Activated CD4-positive, alpha-beta T cell treated with anti-CD3 and anti-CD28 coated beads for 24 hours (primary cell): ENCODE measurements around the gene PDE9A.

ENCODE experiments used
- DNase-seq, 2 donors: peaks; one replicate each; pipeline ENCODE4 v3.0.0-alpha.2; 2020; ENCODE audit warnings: low read depth in 2 of 2

PDE9A gene

GRCh38 chr21:42757422-42757821, 104.0 kb downstream of the PDE9A start:
- DNase-seq = no peak

DNA sequence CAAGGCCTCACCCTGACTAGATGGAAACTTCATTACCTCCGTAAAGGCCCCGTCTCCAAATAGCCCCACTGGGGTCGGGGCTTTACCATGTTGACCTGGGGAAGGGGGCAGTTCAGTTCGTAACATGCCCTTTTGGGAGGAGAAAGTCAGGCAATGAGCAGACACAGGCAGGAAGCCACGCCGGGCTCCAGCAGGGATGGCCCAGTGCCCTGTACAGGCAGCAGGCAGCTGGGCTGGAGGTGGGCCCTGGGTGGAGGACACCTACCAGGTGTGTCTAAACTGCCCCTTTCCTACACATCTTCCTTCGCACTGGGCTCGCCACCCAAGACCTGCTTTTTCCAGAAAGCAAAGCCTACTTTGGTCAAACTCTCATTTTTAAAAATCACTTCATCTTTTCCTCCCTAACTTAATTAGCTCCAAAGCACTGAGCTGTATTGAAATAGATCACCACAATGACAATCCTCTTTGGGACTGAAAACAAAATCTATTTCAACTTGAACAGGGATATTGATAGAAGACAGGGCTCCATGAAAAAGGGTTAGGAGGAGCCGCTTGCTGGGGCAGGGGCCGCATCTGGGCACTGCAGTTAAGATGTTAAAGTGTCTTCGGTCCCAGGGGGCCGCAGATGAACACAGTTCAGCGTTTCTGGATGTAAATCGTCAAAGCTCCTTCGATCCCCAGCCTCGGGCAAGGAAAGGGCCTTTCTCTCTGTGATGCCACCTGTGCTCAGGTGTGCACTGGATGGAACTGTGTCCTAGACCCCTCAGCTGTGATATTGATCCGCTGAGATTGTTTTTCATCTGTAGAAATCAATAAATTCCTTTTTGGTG, 104.6 kb downstream of the PDE9A start:
- no peak for DNase-seq

- DNase-seq = no peak
Observed at GRCh38 chr21:42758721-42759593, 105.5 kb downstream of the PDE9A start.

GRCh38 chr21:42759594-42759927, 106.1 kb downstream of the PDE9A start:
- DNase-seq = no peak

- DNase-seq = no peak
Observed at GRCh38 chr21:42760361-42760950, 107.0 kb downstream of the PDE9A start.

DNA sequence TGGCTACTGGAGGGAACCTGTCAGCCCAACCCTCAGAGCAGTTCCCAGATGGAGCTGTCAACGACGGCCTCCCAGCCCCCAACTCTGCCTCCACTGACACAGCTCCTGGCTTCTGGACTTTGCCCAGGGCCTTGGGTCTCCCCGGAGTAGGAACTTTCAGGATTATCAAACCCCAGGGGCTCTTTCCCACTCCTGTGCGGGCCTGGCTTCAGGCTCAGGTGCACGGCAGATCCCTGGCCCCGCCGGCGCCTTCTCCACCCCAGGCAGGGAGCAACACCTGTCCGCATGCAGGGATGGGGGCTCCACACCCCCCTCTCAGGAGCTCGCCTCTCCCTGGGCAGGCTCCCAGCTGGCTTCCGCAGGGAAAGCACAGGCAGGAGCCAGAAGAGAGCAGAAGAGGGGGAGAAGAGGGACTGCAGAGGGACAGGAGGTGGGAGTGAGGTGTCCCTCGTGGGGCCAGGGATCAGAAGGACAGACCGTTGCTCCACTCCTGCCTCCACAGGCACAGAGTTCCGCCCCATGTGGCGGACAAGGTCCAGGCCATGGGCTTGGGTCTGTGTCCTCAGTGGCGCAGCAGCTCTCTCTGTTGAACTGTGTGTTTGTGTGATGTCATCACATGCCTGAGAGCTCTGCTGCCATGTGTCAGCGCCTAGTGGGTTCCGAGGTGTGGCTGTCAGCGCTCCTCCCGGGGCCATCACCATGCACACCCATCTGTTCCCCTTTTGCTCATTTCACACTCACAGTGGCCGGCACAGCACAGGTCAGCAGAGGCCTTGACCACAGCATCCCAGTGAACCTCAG, 107.7 kb downstream of the PDE9A start:
- no peak for DNase-seq

GRCh38 chr21:42761776-42762335, 108.4 kb downstream of the PDE9A start:
- DNase-seq = no peak

- no peak for DNase-seq
Observed at GRCh38 chr21:42763581-42764442, 110.4 kb downstream of the PDE9A start.

DNA sequence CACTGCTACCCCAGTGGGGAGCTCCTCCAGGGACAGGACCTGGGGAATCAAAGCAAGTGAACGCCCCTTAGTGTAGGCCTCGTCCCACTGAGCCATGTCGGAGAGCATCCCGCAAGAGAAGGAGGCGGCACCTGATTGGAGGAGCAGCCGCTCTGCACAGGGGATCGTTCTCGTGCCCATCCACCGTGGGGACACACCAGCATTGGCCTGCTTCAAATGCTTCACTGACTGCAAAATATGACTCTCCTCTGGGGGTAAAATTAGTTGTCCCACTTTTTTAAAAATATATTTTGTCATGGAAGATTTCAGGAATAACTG, 111.0 kb downstream of the PDE9A start:
- no peak for DNase-seq

DNA sequence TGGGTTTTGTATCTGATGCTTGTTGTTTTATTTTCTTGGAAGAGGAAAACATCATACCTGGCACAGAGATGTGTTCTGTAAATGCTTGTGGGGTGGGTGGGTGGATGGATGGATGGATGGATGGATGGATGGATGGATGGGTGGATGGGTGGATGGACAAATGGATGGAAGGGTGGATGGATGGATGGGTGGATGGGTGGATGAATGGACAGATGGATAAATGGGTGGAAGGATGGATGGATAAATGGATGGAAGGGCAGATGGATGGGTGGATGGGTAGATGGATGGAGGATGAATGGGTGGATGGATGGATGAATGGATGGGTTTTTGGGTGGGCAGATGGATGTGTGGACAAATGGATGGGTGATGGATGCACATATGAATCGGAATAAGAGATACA, 111.5 kb downstream of the PDE9A start:
- no peak for DNase-seq

- DNase-seq = no peak
Observed at GRCh38 chr21:42765656-42766055, 112.2 kb downstream of the PDE9A start.

DNA sequence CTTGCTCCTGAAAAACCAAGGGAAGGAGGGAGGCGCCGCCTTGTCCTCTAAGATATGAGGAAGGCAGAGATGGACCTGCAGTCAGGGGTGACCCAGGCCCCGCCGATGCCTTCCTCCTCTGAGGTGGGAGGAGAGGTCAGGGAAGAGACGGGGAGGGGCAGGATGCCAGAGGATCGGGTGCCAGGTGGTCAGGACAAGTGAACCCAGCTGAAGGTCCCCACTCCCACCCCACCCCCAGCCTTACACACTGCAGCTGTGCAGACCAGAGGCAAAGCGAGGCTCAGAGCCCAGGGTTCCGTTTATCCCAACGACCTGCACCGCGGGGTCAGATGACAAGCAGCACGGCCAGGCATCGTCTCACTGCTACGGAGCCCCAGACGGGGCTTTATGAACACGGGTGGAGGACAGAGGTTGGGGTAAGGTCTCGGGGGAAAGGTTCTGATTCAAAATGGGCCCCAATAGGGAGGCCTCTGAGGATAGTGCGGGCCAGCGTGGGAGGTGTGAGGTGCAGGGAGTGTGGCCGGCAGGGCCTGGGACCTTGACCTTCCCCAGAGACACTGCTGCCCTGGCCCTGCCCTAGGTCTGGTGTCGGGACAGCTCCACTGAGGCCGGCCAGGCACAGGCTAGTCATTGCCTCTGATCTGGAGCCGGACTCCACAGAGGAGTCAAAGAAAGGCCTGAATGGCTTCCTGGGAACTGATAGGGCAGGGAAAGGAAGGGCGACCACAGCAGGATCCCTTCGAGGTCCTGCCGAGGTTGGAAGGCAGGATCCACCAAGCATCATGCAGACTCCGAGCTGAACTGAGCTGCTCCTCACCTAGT, 113.5 kb downstream of the PDE9A start:
- no peak for DNase-seq

DNA sequence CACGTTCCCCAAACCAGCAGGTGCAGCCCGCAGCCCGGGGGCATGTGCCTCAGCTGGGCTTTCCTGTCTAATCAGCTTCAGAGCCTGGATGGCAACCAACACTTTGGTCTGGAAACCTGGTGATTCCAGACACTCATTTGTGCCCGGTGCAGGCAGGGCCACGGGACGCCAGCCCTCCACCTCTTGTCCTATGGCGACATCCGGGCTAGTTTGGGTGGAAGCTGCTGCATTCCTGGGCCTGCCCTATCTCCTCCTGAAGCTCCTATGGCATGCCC, 114.1 kb downstream of the PDE9A start:
- no peak for DNase-seq

DNA sequence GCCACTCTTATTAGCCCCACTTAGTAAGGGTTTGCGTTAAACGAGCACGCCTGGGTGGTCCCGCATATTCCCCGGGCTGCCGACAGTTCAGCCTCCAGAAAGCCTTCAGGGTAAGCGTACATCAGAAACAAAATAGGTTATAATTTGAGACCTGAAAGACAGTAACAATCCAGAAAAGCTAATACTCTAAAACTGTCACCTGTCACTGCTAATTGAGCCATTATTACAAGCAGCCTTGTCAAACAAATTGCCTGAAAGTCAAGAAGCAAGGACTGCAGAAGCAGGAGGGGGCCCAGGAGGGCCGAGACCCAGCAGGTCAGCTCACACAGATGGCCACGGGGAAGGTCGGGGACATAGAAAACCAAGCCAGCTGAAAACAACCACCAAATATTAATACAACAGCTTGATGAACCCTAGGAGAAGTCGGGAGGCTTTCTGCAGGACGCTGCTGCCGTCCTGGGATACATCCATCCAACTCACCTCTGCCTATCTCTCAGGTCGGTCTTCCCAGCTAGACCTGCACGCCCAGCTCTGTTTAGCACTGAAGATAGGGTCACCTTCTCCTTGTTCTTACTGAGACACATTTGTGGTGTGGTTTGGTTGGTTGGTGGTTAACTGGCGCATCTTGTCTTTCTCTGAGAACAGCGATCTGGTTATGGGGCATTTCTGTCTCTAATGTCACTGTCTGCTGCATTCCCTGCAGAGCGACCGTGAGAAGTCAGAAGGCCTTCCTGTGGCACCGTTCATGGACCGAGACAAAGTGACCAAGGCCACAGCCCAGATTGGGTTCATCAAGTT, 115.1 kb downstream of the PDE9A start:
- no peak for DNase-seq

DNA sequence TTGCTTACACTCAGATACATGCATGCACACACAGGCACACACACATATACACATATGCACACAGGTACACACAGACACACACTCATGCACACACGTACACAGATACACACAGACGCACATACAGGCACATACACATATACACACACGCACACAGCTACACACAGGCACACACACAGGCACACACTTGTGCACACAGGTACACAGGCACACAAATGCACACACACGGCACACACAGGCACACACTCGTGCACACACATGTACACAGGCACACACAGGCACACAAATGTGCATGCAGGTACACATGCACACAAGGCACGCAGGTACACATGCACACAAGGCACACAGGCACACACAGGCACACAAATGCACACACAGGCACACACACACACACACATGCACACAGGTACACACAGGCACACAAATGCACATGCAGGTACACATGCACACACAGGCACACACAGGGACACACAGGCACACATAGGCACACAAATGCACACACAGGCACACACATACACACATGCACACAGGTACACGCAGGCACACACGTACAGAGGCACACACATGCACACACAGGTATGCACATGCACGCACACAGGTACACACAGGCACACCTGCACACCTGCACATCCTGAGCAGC, 115.9 kb downstream of the PDE9A start:
- no peak for DNase-seq

DNA sequence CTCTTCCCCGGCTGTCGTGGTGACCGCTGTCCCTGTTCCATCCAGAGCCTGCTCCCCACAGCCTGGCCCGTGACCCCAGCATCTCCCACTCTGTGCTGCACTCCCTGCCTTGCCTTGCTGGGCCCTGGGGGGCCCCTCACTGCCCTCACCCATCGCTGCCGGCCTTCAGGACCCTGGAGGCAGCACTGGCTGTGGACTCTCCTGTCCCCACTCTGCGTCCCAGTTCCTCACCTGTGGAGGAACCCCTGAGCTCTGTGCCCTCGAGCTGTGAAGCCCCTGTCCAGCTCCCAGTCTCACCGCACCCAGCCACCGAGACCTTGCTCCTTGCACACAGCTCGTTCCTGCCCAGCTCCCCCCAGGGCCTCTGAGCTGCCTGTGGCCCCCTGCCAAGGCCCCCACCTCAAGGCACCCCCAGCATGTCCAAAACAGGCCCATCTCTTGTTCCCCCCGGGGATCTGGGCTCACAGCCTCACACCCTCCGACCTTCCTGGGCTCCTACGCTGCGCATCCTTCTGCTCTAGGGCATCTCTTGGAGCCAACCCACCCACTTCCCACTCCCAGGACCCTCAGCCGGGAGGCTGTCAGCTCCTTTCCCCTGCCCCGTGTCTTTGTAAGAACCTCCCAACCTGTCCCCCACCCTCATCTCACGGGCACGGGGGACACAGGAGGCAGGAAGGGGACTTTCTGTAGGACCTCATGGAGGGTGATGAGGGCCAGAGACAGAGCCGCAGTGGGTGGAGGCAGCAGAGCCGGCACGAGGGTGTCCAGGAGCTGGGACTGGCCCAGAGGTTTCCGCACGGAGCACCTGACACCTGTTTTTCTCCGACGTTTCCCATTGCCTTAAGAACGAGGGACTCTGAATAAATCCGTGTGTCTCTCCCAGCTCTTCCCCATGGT, 116.6 kb downstream of the PDE9A start:
- DNase-seq = no peak

- no peak for DNase-seq
Observed at GRCh38 chr21:42770717-42771502, 117.5 kb downstream of the PDE9A start.
